ENCODE measurements around the gene ANKRD9.

ANKRD9 gene

GRCh38 chr14:102510616-102511520, 1.3 kb upstream of the ANKRD9 start:
- DNase-seq, result peak; percentile 43

GRCh38 chr14:102508774-102509745, 516 bp downstream of the ANKRD9 start:
- no peak for DNase-seq

- DNase-seq, result no peak
These were observed 1.2 kb downstream of the ANKRD9 start for GRCh38 chr14:102508410-102508773.

- DNase-seq, result peak; percentile 14
These were observed 1.7 kb downstream of the ANKRD9 start for GRCh38 chr14:102507857-102508312.

GRCh38 chr14:102507081-102507856, 2.3 kb downstream of the ANKRD9 start:
- no peak for DNase-seq

GRCh38 chr14:102506626-102506925, 3.0 kb downstream of the ANKRD9 start:
- no peak for DNase-seq

- DNase-seq, result no peak
These were observed 3.6 kb downstream of the ANKRD9 start for GRCh38 chr14:102505775-102506625.

GRCh38 chr14:102505000-102505619, 4.5 kb downstream of the ANKRD9 start:
- DNase-seq, result no peak

- no peak for DNase-seq
These were observed 5.1 kb downstream of the ANKRD9 start for GRCh38 chr14:102504328-102504999.

GRCh38 chr14:102503641-102504327, 5.8 kb downstream of the ANKRD9 start:
- DNase-seq, result no peak

GRCh38 chr14:102502571-102502970, 7.0 kb downstream of the ANKRD9 start:
- no peak for DNase-seq

GRCh38 chr14:102501751-102502315, 7.7 kb downstream of the ANKRD9 start:
- DNase-seq, result no peak

GRCh38 chr14:102500713-102501112, 8.9 kb downstream of the ANKRD9 start:
- DNase-seq, result no peak

- DNase-seq, result no peak
These were observed 9.4 kb downstream of the ANKRD9 start for GRCh38 chr14:102500158-102500662.

GRCh38 chr14:102499401-102500157, 10.0 kb downstream of the ANKRD9 start:
- DNase-seq, result no peak

- no peak for DNase-seq
These were observed 10.8 kb downstream of the ANKRD9 start for GRCh38 chr14:102498678-102499265.

GRCh38 chr14:102497998-102498677, 11.4 kb downstream of the ANKRD9 start:
- peak; percentile 54 for DNase-seq

Measured in NCI-H2171 treated with DMSO at 0.1 percent for 48 hours (cell line).